Measurements from ENCODE around the gene DDAH1. TPM values are rescaled to one million over a fixed set of nuclear protein-coding genes. Genes with fewer than 3 reads are reported as not detected.

The DDAH1 gene
- total RNA-seq, 1 experiment from 2014 or later, result 65.9 TPM

DNA sequence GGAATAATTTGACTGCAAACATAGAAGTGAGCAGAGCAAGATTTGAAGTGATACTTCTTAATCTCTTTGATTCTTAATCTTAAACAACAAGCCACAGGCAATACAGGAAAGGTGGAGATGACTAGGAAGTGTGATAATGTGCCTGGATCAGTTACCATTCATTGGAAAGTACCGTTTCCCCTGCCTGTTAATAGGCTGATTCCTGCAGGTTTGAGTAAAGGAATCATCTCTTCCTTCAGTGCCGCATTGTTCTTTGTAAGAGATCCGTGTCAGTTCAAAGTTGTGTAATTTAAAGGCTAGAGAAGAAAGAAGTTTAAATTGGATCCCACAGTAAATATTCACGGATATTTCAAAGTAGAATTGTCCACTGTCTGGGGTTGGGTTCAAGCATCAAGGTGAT is 145.0 kb downstream of the DDAH1 start:
- no peak for ATAC-seq
- Histone ChIP-seq H3K27ac (ENCODE audit: low read length) (no peak overlapping the region; the same call in 1 of the 2 replicates), H3K9ac (ENCODE audit: low read length) (no peak overlapping the region)

DNA sequence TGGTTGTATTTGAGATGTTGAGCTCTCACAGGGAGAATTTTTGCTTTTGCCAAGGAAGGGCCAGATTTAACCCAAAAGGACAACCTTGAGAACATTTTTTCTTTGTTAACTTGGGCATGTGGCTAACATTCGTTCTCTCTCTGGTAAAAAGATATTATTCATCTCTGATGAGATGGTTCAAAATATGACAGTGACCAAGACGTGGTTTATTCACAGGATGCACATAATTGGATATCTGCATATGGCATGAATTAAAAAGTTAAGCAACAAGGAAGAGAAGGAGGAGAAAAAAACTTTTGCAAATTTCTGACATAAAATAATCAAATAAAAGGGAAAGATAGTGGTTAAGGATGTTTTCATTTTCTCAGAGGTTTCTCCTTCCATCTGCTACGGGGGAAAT is 145.5 kb downstream of the DDAH1 start:
- TF ChIP-seq, protein P1, sequence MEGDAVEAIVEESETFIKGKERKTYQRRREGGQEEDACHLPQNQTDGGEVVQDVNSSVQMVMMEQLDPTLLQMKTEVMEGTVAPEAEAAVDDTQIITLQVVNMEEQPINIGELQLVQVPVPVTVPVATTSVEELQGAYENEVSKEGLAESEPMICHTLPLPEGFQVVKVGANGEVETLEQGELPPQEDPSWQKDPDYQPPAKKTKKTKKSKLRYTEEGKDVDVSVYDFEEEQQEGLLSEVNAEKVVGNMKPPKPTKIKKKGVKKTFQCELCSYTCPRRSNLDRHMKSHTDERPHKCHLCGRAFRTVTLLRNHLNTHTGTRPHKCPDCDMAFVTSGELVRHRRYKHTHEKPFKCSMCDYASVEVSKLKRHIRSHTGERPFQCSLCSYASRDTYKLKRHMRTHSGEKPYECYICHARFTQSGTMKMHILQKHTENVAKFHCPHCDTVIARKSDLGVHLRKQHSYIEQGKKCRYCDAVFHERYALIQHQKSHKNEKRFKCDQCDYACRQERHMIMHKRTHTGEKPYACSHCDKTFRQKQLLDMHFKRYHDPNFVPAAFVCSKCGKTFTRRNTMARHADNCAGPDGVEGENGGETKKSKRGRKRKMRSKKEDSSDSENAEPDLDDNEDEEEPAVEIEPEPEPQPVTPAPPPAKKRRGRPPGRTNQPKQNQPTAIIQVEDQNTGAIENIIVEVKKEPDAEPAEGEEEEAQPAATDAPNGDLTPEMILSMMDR (conservative IDR thresholded peaks at IDR 0.05; ENCODE audit: low read depth, low read length), result no peak
- TF ChIP-seq EZH2 (IDR thresholded peaks at IDR 0.05; ENCODE audit: low read length, unreplicated experiment), result no peak
- no peak for TF ChIP-seq EZH2phosphoT487 (IDR thresholded peaks at IDR 0.05; ENCODE audit: borderline replicate concordance, low read length)
- Histone ChIP-seq H3K4me3 (ENCODE audit: low read length) (no peak overlapping the region), H3K9ac (ENCODE audit: low read length) (no peak overlapping the region), H3K27ac (ENCODE audit: low read length) (no peak overlapping the region), H3K36me3 (ENCODE audit: low read depth, low read length) (peaks cover 12% of the 10 kb centered on the region; the same call in 1 of the 2 replicates), H3K4me1 (ENCODE audit: insufficient read depth, low read length) (peaks cover 60% of the 10 kb centered on the region), H3K4me2 (ENCODE audit: low read length) (no peak overlapping the region), H3K27me3 (ENCODE audit: low read length) (no peaks in the 10 kb centered on the region), H3F3A (ENCODE audit: low read length, unreplicated experiment) (no peaks in the 10 kb centered on the region), H3K79me2 (ENCODE audit: low read length) (peaks cover under 1% of the 10 kb centered on the region; the same call in 1 of the 2 replicates), H3K9me2 (replicated peaks; ENCODE audit: low read length) (no peaks in the 10 kb centered on the region), H4K20me1 (ENCODE audit: low read length) (no peaks in the 10 kb centered on the region), H3K9me3 (ENCODE audit: low read length) (no peaks in the 10 kb centered on the region), H2AFZ (ENCODE audit: low read length) (no peak overlapping the region)
- no peak for DNase-seq
- no TSS peak for BruUV-seq (replicated peaks)
- ChIA-PET POLR2A (ENCODE audit: unreplicated experiment) (no interaction called here), CTCF (no interaction called here)
- intact Hi-C loops (cut with micrococcal nuclease), result no loop called here
- ATAC-seq, result no peak

More for the DNA sequence above, 145.0 kb downstream of the DDAH1 start:
- Histone ChIP-seq H3K9me2 (replicated peaks; ENCODE audit: low read length) (no peaks in the 10 kb centered on the region), H3K4me2 (ENCODE audit: low read length) (peak overlapping the region; percentile 53; the same call in 1 of the 2 replicates), H3F3A (ENCODE audit: low read length, unreplicated experiment) (no peaks in the 10 kb centered on the region), H3K9me3 (ENCODE audit: low read length) (no peaks in the 10 kb centered on the region), H3K36me3 (ENCODE audit: low read depth, low read length) (peaks cover 12% of the 10 kb centered on the region; the same call in 1 of the 2 replicates), H3K4me3 (ENCODE audit: low read length) (no peak overlapping the region), H3K4me1 (ENCODE audit: insufficient read depth, low read length) (peaks cover 55% of the 10 kb centered on the region), H3K79me2 (ENCODE audit: low read length) (peaks cover 5% of the 10 kb centered on the region; the same call in 1 of the 2 replicates), H2AFZ (ENCODE audit: low read length) (no peak overlapping the region), H4K20me1 (ENCODE audit: low read length) (no peaks in the 10 kb centered on the region), H3K27me3 (ENCODE audit: low read length) (no peaks in the 10 kb centered on the region)
- DNase-seq, result no peak
- TF ChIP-seq EZH2phosphoT487 (IDR thresholded peaks at IDR 0.05; ENCODE audit: borderline replicate concordance, low read length) (no peak), EZH2 (IDR thresholded peaks at IDR 0.05; ENCODE audit: low read length, unreplicated experiment) (no peak)
- TF ChIP-seq, protein P1 (conservative IDR thresholded peaks at IDR 0.05; ENCODE audit: low read depth, low read length), result no peak
- ChIA-PET CTCF (no interaction called here), POLR2A (ENCODE audit: unreplicated experiment) (no interaction called here)
- BruUV-seq (replicated peaks), result TSS peak; percentile 32
- intact Hi-C loops (cut with micrococcal nuclease), result no loop called here

- Histone ChIP-seq H3K79me2 (ENCODE audit: low read length) (no peaks in the 10 kb centered on the region), H3K9me3 (ENCODE audit: low read length) (no peaks in the 10 kb centered on the region), H3K4me2 (ENCODE audit: low read length) (no peak overlapping the region), H3K9me2 (replicated peaks; ENCODE audit: low read length) (no peaks in the 10 kb centered on the region), H4K20me1 (ENCODE audit: low read length) (no peaks in the 10 kb centered on the region), H3K36me3 (ENCODE audit: low read depth, low read length) (peaks cover 12% of the 10 kb centered on the region; the same call in 1 of the 2 replicates), H3K27ac (ENCODE audit: low read length) (no peak overlapping the region), H3K27me3 (ENCODE audit: low read length) (no peaks in the 10 kb centered on the region), H3K4me1 (ENCODE audit: insufficient read depth, low read length) (peaks cover 70% of the 10 kb centered on the region), H3K9ac (ENCODE audit: low read length) (no peak overlapping the region), H3K4me3 (ENCODE audit: low read length) (no peak overlapping the region), H3F3A (ENCODE audit: low read length, unreplicated experiment) (no peaks in the 10 kb centered on the region), H2AFZ (ENCODE audit: low read length) (no peak overlapping the region)
- CTCF ChIA-PET, result no interaction called here
- no peak for TF ChIP-seq EZH2phosphoT487 (IDR thresholded peaks at IDR 0.05; ENCODE audit: borderline replicate concordance, low read length)
- TF ChIP-seq, protein P1 (conservative IDR thresholded peaks at IDR 0.05; ENCODE audit: low read depth, low read length), result no peak
- no peak for TF ChIP-seq EZH2 (IDR thresholded peaks at IDR 0.05; ENCODE audit: low read length, unreplicated experiment)
- POLR2A ChIA-PET (ENCODE audit: unreplicated experiment), result no interaction called here
- intact Hi-C loops (cut with micrococcal nuclease), result no loop called here
- ATAC-seq (no peak), DNase-seq (no peak)
- BruUV-seq (replicated peaks), result no TSS peak
Measured at GRCh38 chr1:85318217-85318616, 146.7 kb downstream of the DDAH1 start.

Measured in PC-3 (cell line).